Stimulated activated CD4-positive, alpha-beta T cell treated with anti-CD3 and anti-CD28 coated beads, TNF-alpha, amount 100 ng/mL, for 48 hours (primary cell): ENCODE data around the gene CLPSL1.

Source experiments
- DNase-seq, 3 donors: peaks; one replicate each; pipeline ENCODE4 v3.0.0-alpha.2; 2020; ENCODE audit warnings: low read depth in 3 of 3

Gene CLPSL1

GRCh38 chr6:35757456-35758123, 23.2 kb upstream of the CLPSL1 start:
- DNase-seq: no peak

DNA sequence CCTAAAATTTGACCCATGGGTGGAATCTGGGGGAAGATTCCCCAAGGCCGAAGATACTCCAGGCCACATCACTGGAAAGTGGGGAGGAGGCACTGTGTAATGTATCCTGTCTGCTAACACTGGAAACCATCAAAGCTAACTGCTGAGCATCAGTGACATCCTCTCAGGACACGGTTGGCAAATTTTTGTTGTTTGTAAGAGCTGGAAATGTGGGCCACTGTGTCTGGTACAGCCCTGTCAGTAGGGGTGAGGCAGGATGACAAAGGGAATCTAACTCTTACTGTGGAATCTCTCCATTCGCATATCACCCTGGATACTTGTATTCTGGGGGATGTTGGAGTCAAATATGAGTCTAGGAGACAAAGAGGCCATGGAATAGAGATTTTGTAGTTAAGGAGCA, 21.4 kb upstream of the CLPSL1 start:
- DNase-seq: no peak

DNA sequence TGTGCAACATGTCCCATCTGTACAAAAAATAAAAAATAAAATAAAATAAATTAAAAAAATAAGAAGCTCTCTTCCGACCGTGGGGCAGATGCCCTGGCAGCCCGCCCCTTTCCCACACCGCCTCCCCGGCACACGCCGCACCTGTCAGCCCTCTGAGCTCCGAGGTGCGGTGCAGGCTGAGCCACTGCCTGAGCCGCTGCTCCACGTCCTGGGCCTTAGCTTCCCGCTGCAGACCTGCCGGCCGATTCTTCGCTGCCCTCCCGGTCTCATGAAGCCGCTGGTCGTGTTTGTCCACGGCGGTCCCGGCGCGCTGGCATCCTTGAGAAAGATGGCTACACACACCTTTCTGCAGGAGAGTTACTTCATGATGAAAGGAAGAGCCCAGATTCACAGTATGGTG, 15.1 kb upstream of the CLPSL1 start:
- DNase-seq: no peak

- no peak for DNase-seq
Observed at GRCh38 chr6:35769211-35769610, 11.6 kb upstream of the CLPSL1 start.

DNA sequence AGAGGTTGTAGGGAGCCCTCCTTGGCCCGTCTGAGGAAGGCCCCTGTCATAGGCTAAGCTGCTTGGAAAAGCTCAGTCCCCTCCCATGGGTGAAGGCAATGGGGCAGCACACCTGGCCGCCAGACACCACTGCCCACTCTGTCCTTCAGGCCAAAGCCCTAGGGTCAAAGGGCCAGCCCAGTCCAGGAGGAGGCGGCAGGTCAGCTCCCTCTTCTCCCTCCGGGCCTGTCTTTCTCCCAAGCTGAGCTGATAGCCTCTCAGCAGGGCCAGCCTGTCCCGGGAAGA, 9.5 kb upstream of the CLPSL1 start:
- DNase-seq: no peak

DNA sequence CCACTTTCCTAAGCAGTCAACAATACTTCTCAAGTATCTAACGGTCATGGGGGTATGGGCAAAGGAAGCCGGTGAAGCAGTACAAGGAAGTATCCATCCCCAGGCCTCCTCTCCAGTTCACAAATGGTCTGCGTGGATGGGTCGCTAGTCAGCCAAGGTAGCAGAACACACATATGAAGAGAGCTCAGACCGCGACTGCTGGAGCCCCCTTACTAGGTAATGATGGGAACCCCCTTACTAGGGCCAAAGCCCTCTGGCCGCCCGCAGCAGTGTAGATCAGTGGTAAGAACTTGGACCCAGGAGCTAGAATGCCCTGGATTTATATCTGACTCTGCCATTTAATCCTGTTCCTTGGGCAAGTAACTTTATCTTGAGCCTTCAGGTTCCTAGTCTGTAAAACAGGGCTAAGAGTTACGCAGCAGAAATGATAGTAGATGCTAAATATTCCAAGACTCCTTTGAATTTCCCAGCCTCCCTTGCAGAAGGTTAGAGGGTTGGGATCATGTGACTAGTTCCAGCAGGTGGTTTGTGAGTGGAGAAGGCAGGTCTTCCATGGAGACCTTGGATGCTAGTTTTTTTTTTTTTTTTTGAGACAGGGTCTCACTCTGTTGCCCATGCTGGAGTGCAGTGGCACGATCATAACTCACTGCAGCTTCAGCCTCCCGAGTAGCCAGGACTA, 6.6 kb upstream of the CLPSL1 start:
- no peak for DNase-seq

DNA sequence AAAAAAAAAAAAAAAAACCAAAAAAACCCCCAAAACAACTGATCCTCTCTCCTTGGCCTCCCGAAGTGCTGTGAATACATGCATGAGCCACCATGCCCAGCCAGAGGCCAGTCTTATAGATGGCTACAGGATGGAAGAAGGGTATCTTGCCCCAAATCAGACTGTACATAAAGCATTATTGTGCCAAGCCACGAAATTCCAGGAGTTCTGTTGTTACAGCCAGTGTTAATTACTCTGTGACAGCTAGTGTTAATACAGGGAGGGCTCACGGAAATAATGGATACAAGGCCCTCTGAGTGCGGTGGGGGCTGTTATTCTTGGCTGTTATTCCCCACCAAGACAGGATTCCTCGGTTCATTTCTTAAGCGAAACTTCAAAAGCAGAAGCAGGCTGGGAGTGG, 5.8 kb upstream of the CLPSL1 start:
- DNase-seq: no peak

DNA sequence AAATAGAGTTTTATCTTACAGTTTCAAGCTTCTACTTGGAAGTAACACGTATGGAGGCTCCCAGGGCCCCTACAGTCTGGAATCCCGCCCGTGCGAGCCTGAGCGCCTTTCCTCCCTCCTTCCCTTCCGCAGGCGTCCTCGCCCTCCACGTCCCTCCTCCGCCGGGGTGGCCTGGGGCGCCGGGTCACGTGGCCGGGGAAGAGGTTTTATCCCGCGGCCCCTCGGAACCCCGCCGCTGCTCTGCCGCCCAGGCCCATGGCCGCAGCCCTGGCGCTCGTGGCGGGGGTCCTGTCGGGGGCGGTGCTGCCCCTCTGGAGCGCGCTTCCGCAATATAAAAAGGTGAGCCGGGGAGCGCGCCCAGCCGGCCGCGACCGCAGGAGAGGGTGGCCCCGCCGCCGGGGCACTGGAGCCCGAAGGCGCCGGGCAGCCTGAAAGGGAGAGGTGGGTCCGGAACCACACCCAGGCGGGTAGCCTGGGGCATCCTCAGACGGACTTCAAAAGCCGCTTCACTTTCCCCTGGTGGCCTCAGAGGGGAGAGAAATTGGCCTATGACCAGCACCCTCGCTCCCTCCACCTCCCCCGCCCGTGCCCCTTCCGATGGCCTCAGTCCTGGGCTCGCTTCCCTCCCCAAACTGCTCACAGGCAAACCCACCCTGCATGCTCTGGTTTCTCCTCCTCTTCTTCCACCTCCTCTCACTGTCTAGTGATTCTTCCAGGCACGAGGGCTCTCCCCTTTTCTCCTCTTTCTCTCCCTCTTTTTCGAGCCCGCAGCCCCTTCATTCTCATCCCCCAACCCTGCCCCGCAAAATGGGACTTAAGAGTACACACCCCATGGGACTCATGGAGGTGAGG, 4.2 kb upstream of the CLPSL1 start, which contains the start of gene CLPSL2:
Gene CLPSL2 (plus strand): TSS at position 235 of the 852 bp plus-strand sequence. CDS start 21 bp downstream, at position 256.
- no peak for DNase-seq

DNA sequence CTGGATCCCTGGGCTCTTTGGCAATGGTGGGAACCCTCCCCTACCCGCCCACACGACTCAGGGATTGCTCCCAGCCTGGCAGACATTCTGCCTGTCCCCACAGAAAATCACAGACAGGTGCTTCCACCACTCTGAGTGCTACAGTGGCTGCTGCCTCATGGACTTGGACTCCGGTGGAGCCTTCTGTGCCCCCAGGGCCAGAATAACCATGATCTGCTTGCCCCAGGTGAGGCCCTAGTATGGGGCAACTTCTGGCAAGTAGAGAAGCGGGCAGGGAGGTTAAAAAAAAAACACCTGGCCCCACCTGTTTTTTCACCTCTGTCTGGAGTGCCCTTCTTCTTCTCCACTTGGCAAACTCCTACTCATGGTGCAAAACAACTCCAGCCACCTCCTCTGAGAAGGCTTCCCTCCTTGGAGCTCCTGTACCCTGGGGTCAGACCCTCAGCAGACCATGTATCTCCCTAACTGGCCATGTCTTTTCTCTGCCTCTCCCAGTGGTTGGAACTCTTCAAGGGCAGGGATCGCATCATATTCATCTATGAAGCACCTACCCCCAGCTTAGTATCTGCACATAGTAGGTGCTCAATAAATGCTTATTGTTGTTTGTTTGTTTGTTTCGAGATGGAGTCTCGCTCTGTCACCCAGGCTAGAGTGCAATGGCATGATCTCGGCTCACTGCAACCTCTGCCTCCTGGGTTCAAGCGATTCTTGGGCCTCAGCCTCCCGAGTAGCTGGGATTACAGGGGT, 3.3 kb upstream of the CLPSL1 start:
- DNase-seq: no peak

- DNase-seq: no peak
Observed at GRCh38 chr6:35778437-35778836, 2.4 kb upstream of the CLPSL1 start.

GRCh38 chr6:35781290-35781689, 471 bp downstream of the CLPSL1 start:
- no peak for DNase-seq

DNA sequence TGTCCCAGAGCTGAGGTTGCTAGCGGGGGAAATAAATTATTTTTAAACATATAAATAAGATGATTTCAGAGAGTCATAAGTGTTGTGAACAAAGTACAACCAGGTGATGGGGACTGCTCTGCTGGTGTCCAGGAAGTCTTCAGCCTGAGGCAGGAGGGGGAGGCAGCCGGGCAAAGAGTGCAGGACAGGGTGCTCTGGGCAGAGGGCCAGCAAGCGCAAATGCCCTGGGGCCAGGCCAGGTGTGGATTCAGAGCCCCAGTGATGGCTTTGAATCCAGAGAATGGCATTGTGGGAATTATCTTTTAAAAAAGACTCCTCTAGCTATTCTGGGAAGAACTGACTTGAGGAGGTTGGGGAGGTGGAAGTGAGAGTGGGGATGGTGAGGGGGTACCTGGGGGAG, 1.6 kb downstream of the CLPSL1 start:
- no peak for DNase-seq

- no peak for DNase-seq
Observed at GRCh38 chr6:35784200-35784599, 3.4 kb downstream of the CLPSL1 start.

DNA sequence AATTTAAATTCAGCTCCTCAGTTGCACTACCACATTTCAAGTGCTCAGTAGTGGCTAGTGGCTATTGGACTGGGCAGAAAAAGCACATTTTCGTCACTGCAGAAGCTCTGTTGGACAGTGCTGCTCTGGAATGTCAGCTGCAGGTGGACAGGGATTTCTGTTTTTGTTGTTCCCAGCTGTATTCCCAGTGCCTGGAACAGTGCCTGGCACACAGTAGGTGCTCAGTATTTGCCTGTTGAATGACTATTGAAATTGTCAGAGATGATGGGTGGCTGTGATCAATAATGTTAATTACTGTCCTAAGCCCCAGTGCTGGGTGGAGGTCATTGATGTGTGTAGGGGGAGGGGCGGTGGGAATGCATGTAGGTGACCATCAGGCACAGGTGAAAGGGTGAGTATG, 5.5 kb downstream of the CLPSL1 start:
- no peak for DNase-seq

GRCh38 chr6:35786810-35787209, 6.0 kb downstream of the CLPSL1 start:
- DNase-seq: no peak

DNA sequence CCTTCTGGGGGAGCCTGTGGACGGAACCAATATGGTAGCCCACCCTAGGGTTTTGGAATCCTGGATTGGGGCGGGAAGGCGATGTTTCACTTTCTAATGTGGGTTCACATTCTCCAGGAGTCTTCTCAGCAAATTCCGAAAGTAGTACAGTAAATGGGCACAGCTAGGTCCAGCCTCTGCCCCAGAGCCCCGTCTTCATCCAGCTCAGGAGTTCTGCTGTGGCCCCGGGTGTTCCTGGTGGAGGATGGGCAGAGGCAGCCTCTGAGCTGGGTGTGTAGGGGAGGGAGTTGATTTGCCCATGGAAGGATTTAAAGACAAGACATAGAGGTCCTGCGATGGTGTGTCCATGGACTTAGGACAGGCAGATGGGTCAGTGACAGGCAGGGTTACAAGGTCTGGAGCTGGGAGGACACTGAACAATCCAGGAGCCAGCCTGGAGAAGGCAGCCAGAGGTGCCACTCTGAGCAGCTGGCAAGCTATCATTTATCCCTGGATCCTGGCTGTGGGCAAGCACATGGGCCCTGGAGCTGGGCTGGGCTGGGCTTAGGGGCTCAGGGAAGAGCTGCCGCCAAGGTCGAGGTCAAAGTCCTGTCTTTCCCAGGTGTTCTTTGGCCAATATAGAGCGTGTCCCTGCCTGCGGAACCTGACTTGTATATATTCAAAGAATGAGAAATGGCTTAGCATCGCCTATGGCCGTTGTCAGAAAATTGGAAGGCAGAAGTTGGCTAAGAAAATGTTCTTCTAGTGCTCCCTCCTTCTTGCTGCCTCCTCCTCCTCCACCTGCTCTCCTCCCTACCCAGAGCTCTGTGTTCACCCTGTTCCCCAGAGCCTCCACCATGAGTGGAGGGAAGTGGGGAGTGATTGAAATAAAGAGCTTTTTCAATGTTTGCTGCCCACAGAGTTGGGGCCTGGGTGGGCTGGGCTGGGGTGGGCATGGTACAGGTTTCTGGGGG, 6.7 kb downstream of the CLPSL1 start:
- no peak for DNase-seq

DNA sequence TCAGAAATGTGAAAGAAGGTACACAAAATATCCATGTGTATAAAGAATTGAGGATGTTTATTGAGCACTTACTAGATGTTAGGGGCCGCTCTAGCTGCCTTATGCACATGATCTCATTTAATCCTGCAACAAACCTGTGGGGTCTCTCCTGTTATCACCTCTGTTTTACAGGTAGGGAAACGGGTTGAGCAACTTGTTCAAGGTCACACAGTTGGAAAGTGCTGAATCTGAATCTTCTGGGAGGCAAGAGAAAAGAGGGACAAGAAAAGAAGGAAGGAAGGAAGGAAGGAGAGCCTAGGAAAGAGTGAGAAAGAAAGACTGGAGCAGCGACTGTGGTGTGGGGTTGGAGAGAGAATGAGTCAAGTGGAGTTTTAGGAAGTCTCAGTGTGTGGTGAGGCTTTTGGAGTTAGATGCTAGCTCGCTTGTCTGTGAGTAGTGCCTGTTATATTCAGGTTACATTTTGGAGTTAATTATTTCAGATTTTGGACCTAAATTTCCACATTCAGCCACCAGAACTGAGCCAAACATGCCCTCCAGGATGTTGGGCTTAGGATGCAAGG, 7.7 kb downstream of the CLPSL1 start:
- no peak for DNase-seq

- no peak for DNase-seq
Observed at GRCh38 chr6:35790683-35791082, 9.9 kb downstream of the CLPSL1 start.

GRCh38 chr6:35794536-35795452, 14.0 kb downstream of the CLPSL1 start:
- no peak for DNase-seq
